HG02970 (cell line): ENCODE data around the gene LSM6.

ENCODE experiments used
- ATAC-seq: cut with Tn5 transposase; IDR thresholded peaks from one replicate; pipeline ENCODE4 v1.9.1; 2021; ENCODE audit warnings: mild to moderate bottlenecking, moderate library complexity, moderate number of reproducible peaks; ENCODE audit not compliant: unreplicated experiment, low FRiP score

LSM6 gene

DNA sequence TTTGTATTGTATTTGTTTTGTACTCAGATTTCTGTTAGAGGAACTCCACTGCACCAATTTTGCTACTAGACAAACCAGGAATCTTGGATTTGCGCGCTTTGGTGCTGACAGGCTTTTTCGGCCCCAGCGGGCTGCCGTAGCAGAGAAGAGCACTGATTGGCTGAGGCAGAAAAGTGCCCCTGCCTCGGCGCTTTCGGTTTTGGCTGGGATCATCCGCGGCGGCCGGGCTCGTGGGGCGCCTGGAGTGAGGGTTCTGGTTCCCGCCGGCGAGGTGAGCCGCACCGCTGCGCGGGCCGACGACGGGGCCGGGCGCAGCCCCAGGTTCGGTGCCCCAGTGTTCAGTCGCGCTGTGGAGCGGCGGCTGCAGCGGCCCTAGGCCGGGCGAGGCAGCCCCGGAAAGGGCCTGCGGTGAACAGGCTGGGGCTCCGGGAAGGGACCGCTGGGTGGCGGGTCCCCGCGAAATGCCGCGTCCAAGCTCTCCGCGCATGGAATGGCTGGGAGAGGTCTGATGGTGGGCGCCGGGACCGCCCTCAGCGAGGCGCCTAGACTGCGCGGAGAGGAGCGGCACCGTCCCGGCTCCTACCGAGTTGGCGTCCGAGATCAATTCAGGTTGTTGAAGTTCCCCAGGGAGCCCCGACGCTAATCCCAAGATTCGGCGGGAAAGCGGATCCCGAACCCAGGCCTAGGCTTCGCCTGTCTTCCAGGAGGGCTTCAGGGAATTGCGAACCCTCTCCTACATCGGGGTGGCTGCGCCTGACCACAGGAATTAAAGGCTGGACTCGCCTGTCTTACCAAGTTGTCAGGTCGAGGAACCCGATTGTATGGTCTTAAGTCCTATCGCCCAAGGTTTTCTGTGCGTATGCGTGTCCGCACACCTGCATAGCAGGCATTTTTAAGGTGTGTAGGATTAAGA lies at the start of gene LSM6:
Gene LSM6 (plus strand): TSS at position 178 of the 913 bp plus-strand sequence. CDS start 7,204 bp downstream, outside the sequence.
- peak; percentile 83 for ATAC-seq

DNA sequence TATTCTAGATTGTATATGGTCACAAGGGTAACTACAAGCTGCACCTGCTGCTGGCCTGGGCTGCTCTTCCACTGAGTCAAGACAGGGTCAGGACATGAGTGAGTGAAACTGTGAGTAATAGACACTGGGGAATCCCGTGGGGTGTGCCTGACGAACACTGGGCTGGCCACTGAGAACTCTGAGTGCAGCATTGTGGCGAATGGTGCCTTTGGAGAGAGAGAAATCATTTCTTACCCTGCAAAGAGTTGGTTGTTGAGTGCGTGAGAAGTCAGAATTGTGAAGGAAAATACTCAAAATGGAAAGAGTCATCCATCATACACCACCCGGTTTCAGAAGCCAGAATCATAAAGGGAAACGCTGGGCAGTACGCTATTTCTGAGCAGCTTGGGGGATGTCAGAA lies 43.1 kb upstream of the LSM6 start:
- ATAC-seq: peak; percentile 85

DNA sequence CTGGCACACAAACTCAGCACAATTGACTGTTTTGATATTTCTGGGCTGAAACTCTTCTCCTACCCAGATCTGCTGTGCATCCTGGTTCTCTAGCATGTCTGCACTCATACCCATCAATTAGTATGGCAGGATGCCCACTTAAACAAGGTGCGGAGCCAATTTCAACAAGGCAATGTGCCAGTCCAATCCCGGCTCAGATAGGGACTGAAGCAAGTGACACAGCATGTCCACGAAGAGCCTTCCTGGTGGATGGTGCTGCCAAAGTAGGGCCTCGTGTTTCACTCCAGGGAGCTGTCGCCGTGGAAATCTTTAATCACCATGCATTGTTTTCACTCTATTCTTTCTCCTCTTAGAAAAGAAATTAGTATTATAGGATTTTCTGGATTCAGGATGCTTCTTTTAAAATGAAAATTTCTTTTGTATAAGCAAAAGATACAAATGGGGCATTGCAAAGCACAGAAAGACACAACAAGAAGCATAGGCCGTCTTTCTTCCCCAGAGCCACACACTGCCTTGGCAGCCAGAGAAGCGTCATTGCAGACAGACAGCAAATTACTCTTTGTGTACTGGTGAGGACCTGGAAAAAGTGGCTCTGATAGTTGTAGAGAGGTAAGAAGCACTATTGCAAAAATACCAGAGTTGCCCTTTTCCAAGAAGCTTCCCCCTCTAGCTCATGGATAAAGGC lies 40.6 kb upstream of the LSM6 start:
- ATAC-seq: no peak

DNA sequence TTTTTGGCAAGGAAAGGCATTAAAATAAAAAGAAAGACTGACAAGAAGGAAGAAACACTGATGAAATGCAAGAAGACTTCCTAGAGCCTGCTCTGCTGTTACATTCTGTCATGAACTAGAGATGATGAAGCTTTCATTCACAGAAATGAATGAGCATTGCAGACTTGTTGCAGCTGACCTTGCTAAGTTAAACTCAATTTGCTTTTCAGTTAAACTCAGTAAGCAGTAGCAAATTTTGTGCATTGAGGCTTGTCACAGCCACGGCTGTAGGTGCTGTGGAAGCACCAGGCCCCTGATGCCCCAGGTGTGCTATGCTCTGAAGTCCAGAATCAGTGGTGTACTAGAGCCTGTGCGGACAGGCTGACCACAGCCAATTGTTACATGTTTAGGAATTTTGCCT lies 39.6 kb upstream of the LSM6 start:
- ATAC-seq: no peak

DNA sequence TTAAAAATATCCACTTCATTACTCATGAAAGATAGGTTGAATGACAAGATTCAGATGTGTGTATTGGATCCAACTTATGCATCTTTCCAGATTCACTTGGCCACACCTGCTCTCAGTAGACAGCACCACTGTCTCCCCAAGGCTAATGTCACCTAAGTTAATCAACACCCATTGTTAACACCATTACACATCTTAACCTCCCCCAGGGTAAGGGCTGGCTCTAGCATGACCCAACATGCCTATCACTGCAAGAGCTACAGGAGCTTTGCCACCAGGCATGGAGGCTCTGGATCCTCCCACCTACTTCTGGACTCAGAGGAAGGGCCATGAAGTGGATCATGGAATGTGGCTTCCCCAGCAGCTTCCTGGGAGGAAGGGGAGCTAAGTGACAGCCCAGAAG lies 32.8 kb upstream of the LSM6 start:
- ATAC-seq: no peak

DNA sequence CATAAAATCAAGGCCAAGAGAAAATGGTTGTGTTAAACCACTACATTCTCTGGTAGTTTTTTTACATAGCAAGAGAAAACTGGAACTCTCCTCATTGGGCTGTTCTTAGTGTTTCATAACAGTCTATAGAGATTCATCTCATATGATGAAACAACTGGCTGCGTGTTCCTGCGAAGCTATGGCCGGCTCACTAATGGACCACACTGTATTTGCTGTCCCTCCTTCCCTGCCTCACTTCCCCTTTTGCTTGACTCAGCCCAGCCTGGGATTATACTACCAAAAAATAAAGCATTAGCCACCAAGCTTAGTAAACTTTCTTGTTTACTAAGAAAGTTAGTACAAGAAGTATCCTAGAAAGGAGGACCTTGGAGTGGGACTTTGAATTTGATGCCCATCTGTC lies 31.6 kb upstream of the LSM6 start:
- ATAC-seq: no peak

- ATAC-seq: no peak
These were observed 28.6 kb upstream of the LSM6 start for GRCh38 chr4:146146918-146147317.

DNA sequence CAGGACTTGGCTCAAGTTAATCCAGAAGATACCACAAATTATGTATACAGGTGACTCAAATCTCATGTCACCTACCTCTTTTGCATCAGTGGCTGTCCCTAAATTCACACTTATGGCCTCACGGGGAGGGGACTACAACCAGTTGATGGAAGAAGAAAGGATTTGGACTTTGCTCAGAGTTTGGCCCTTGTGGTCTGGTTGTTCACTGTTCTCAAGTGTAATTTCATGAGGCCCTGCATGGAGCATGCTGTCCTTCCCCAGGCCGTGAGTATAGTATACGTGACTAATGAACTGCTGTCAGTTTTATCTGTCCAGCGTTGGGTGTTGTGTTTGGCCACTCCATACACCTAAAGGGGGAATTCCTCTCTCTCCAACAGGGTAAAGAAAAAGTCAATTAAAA lies 27.5 kb upstream of the LSM6 start:
- no peak for ATAC-seq

GRCh38 chr4:146154057-146154456 lies 21.5 kb upstream of the LSM6 start:
- no peak for ATAC-seq

GRCh38 chr4:146155152-146155724 lies 20.3 kb upstream of the LSM6 start:
- no peak for ATAC-seq

DNA sequence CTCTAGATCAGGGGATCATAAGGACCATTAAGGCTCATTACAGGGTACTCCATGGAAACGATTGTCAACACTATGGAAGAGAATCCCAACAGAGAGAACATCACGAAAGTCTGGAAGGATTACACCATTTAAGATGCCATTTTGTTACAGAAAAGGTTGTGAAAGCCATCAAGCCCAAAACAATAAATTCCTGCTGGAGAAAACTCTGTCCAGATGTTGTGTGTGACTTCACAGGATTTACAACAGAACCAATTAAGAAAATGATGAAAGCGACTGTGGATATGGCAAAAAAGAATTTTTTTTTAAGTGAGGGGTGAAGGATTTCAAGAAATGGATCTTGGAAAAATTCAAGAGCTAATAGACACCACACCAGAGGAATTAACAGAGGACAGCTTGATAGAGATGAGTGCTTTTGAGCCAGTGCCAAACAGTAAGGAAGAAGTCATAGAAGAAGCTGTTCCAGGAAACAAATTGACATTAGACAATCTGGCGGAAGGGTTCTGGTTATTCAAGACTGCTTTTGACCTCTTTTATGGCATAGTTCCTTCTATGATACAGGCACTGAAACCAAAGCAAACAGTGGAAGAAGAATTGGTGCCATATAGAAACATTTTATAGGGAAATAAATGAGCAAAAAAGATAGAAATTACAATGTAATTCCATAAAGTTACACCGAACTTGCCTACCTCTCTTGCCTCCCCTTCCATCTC lies 17.3 kb upstream of the LSM6 start:
- ATAC-seq: no peak

DNA sequence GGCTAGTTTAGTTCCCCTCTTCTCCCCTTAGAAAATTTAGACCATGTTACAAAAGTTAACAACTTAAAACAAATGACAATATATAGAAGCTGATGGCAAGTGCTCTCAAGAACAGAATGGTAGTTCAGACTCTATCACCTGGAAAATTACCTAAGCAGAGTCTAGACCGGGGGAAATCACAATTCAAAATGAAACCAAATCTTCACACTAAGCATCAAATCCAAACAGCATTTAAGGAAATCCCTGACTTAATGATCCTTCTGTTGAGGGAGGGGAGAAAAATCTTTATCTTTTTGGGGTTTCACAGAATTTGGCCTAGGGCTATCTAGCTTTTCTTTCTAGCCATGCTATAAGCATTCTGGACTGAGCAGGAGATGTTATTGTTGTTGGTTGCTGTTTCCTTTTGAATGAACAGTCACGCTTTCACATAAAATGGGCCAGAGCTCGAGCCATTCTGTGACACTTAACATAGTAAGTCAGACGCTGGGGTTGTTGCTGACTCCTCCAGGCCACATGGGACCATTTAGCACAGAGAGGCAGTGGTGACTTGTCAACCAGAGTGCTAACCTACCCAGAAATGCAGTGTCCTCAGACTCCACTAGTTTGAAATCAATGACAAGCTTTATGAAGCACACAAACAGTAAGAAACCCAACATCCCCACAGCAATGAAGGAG lies 16.0 kb upstream of the LSM6 start:
- ATAC-seq: no peak

- ATAC-seq: no peak
These were observed 14.3 kb upstream of the LSM6 start for GRCh38 chr4:146161243-146161642.

GRCh38 chr4:146165221-146165620 lies 10.3 kb upstream of the LSM6 start:
- ATAC-seq: no peak

GRCh38 chr4:146165840-146166239 lies 9.7 kb upstream of the LSM6 start:
- no peak for ATAC-seq

DNA sequence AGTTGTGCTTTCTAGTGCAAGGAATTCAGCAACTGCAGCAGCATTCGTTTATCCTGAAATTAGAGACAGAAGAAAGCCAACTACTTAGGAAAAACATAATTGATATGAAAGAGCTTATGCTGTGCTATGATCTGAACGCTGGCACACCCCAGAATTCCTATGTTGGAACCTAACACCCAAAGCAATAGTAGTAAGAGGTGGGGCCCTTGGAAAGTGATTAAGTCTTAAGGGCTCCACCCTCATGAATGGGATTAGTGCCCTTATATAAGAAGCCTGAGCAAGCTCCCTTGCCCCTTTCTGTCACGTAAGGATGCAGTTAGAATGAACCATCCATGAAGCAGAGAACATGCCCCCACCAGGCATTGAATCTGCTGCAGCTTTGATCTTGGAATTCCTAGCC lies 5.4 kb upstream of the LSM6 start:
- no peak for ATAC-seq

DNA sequence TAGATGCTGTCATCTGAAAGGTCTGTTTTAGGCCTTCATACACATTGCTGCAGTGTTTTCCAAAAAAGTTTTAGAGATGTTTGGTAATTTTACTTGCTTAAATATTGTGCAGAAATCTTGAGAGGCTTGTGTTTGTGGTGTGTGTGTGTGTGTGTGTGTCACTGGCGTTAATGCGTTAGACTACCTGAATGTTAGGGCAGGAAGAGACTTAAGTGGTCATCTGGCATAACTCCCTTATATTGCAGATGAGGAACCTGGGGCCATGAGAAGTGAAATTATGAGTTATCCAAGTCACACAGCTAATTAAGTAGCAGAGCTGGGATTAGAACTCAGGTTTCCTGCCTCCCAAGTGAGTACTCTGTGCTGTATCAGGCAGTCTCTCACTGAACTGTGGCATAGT lies 1.4 kb downstream of the LSM6 start:
- ATAC-seq: no peak

GRCh38 chr4:146178126-146178525 lies 2.6 kb downstream of the LSM6 start:
- ATAC-seq: no peak

DNA sequence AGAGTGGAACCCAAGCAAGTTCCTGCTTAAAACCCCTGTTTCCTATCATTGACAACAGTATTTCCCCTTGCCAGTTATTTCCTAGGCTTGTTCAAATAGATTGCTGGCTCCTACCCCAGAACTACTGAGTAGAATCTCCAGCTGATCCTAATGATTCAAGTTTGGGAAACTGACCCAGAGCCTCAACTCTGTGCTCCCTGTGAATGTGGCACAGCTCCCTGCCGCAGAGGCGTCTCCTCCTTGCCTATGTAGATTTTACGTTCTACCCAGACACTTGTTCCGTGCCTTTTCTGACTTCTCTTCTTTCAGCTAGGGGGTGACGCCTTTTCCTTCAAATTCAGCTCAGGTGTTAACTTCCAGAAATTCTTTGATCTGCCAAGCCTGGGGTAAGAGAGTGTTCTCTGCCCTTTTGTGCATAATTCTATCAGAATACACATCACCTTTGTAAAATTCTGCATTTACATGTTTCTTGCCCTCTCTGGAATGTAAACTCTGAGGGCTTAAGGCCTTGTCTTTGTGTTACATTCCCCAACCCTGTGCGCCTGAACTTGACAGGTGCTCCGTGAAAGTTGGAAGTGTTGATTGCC lies 4.4 kb downstream of the LSM6 start:
- ATAC-seq: no peak

GRCh38 chr4:146182443-146182842 lies 6.9 kb downstream of the LSM6 start:
- ATAC-seq: no peak
